GM12874 (cell line): ENCODE results near the gene PCDH8.

ENCODE experiments used
- CTCF ChIP-seq: IDR thresholded peaks from 2 replicates; pipeline ENCODE4 v1.5.1; 2011; ENCODE audit warnings: low read depth, mild to moderate bottlenecking, control low read depth, low read length, moderate library complexity; ENCODE audit not compliant: insufficient read depth

Gene PCDH8

DNA sequence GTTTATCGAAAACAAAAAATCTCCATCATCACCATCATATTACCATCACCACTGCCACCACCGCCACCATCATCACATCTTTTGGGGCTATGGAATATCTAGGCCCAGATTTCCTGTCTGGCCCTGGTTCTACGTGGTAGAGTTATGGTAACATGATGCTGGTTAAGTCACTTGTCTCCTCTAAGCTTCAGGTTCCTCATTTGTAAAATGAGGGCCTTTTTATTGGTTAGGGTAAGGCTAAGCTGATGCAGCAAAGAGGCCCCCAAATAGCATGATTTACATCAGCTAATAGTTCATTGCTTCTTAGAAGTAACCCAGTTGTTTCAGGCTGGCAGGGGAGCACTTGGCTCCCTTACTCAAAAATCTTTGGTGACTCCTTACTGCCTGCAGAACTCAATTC is 37.9 kb downstream of the PCDH8 start:
- TF ChIP-seq CTCF, result no peak

GRCh38 chr13:52810011-52810410 is 38.4 kb downstream of the PCDH8 start:
- TF ChIP-seq CTCF, result no peak

DNA sequence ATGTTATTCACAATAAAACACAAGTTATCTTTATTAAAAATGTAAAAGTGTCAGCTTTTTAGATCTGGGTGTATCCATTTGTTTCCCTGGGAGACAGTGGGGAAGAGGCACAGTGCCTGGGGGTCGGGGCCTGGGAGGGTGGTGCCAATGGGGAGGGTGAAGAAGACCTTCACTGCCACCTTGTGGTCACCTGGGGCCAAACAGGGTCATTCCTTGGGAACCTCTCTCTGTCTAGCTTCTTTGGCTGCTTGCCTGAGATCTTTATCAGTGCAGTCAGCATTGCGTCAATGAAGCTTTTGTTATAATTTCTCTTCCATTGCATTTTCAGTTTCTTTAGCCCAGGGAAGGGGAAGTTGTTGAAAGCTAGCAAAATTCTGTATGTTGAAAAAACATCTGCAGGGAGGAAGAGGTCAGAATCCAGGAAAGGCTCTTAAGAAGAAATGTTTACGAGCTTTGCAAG is 39.1 kb downstream of the PCDH8 start:
- TF ChIP-seq CTCF, result peak; percentile 76

- no peak for TF ChIP-seq CTCF
Measured at GRCh38 chr13:52808842-52809219, 39.6 kb downstream of the PCDH8 start.

DNA sequence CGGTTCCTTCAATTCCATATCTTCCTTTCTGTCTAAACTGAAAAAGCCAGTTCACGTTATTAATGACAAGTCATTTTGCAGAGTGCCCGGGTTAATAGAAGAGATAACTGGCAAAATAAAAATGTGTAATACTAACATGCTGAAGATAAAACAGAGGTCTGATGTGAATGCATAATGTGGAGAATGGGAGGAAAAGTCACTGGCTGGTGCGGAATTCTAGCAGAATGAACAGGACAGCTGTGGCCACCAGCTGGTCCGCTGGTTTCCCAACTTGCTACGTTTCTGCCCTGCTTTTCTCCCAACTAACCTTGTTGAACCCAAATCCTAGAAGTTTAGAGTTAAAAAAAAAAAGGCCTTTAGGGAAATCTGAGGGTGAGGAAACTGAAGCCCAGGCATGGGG is 42.4 kb downstream of the PCDH8 start:
- TF ChIP-seq CTCF, result no peak

GRCh38 chr13:52804202-52804641 is 44.2 kb downstream of the PCDH8 start:
- no peak for TF ChIP-seq CTCF

DNA sequence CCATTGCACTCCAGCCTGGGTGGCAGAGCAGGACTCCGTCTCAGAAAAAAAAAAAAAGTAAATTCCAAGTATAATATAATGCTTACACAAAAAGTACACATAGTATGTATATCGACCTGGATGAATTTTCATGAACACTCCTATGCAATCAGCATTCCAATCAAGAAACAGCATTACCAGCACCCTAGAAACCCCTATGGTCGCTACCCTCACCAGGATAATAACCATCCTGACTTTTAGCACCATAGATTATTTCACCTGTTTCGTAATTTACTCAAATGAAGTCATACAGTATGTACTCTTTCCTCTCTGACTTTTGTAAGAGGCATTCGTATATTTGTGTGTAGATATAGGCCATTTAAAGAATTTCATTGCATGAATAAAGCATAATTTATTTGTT is 47.6 kb downstream of the PCDH8 start:
- TF ChIP-seq CTCF, result no peak
